Endothelial cell of umbilical vein (primary cell): ENCODE measurements around the gene DERL2. TPM values are rescaled to one million over a fixed set of nuclear protein-coding genes. Genes with fewer than 3 reads are reported as not detected.

Experiments
- BruUV-seq: library from RNA; stranded (reverse); fragments of 400-500 nt; replicated peaks from 2 replicates; lab custom pipeline; 2021; lab: Mats Ljungman, UMichigan
- CTCF ChIA-PET: fragments of 300-600, 350-600 bp; sonication (Branson Sonifier 250); formaldehyde crosslinking; loops from one replicate; lab custom pipeline; 2021; ENCODE audit warnings: antibody characterized with exemption, inconsistent platforms; lab: Charles Lee
- POLR2A ChIA-PET: fragments of 300-600, 350-600 bp; sonication (Branson Sonifier 250); formaldehyde crosslinking; loops from one replicate; lab custom pipeline; 2021; ENCODE audit warnings: antibody characterized with exemption, inconsistent platforms; lab: Charles Lee
- DNase-seq: peaks from one replicate; pipeline ENCODE4 v3.0.0-alpha.2; 2011; ENCODE audit warnings: low read depth, low spot score
- FAIRE-seq: peaks from 2 replicates; lab custom pipeline; 2011; peaks lifted over from hg19 to GRCh38; lab: Jason Lieb, UNC
- H2AFZ ChIP-seq: 2 replicates; pipeline ENCODE4 v1.6.0; 2012; ENCODE audit warnings: low read depth, low read length, control low read depth, inconsistent platforms
- H3K27ac ChIP-seq: 2 replicates; pipeline ENCODE4 v1.5.1; 2011; ENCODE audit warnings: low read depth, mild to moderate bottlenecking, control low read depth, low read length, moderate library complexity; ENCODE audit not compliant: insufficient read depth
- H3K27me3 ChIP-seq, 2 experiments: 2 replicates each; pipeline versions ENCODE4 v1.6.0 to v1.6.1; 2011; ENCODE audit warnings: low read length in 2 of 2, mixed read lengths in 1 of 2; ENCODE audit not compliant: control insufficient read depth in 2 of 2, insufficient read depth in 2 of 2
- H3K36me3 ChIP-seq, 2 experiments: 2 replicates in 1 of 2; 3 replicates in 1 of 2; pipeline ENCODE4 v1.5.1; 2011; ENCODE audit warnings: low read length in 2 of 2, mild to moderate bottlenecking in 1 of 2, moderate library complexity in 1 of 2; ENCODE audit not compliant: control insufficient read depth in 2 of 2, insufficient read depth in 2 of 2; ENCODE audit errors: extremely low read depth in 1 of 2
- H3K4me1 ChIP-seq: 3 replicates; pipeline ENCODE4 v1.5.1; 2011; ENCODE audit warnings: mild to moderate bottlenecking, low read length; ENCODE audit not compliant: control insufficient read depth, insufficient read depth; ENCODE audit errors: extremely low read depth
- H3K4me2 ChIP-seq: 2 replicates; pipeline ENCODE4 v1.6.1; 2011; ENCODE audit warnings: low read length, control low read depth, mixed read lengths; ENCODE audit not compliant: insufficient read depth
- H3K4me3 ChIP-seq, 3 experiments: fragments of 200-600 bp in 1 of 3; sonication (generic), shearing (Covaris generic) in 1 of 3; replicated peaks in 1 of 3; 2 replicates each; pipeline ENCODE4 v1.5.1; 2011 to 2016; ENCODE audit warnings: control low read depth in 3 of 3, low read length in 3 of 3, mild to moderate bottlenecking in 2 of 3, inconsistent platforms in 1 of 3, low read depth in 1 of 3, moderate library complexity in 1 of 3; ENCODE audit not compliant: insufficient read depth in 1 of 3
- H3K79me2 ChIP-seq: 2 replicates; pipeline ENCODE4 v1.6.0; 2012; ENCODE audit warnings: low read length, inconsistent platforms; ENCODE audit not compliant: control insufficient read depth, insufficient read depth
- H3K9ac ChIP-seq: replicated peaks from 2 replicates; pipeline ENCODE3; 2011; ENCODE audit warnings: low read length, control low read depth; ENCODE audit not compliant: insufficient read depth; ENCODE audit errors: extremely low read depth
- H3K9me1 ChIP-seq: replicated peaks from 3 replicates; pipeline ENCODE4 v1.6.0; 2011; ENCODE audit warnings: mild to moderate bottlenecking, low read length; ENCODE audit not compliant: control insufficient read depth, insufficient read depth; ENCODE audit errors: extremely low read depth
- H3K9me3 ChIP-seq: replicated peaks from 2 replicates; pipeline ENCODE4 v1.5.1; 2012; ENCODE audit warnings: low read length, inconsistent platforms; ENCODE audit not compliant: control insufficient read depth, insufficient read depth
- H4K20me1 ChIP-seq: replicated peaks from 2 replicates; pipeline ENCODE3; 2011; ENCODE audit warnings: mild to moderate bottlenecking, low read length; ENCODE audit not compliant: control insufficient read depth, insufficient read depth; ENCODE audit errors: extremely low read depth
- CTCF ChIP-seq, 2 donors: IDR thresholded peaks; 1 replicate in 1 of 2; 2 replicates in 1 of 2; pipeline ENCODE4 v1.5.1; 2011; ENCODE audit warnings: low read length in 2 of 2, mild to moderate bottlenecking in 2 of 2, moderate library complexity in 2 of 2, control low read depth in 1 of 2, inconsistent platforms in 1 of 2, low read depth in 1 of 2; ENCODE audit not compliant: insufficient read depth in 1 of 2; ENCODE audit errors: extremely low read depth in 1 of 2
- EZH2 ChIP-seq: IDR thresholded peaks from 2 replicates; pipeline ENCODE4 v1.6.1; 2012; ENCODE audit warnings: borderline replicate concordance, low read depth, mild to moderate bottlenecking, moderate library complexity, low read length, inconsistent platforms; ENCODE audit not compliant: severe bottlenecking
- FOS ChIP-seq: IDR thresholded peaks from 2 replicates; pipeline ENCODE4 v1.6.1; 2011; ENCODE audit warnings: mild to moderate bottlenecking, low read length, moderate library complexity, borderline replicate concordance; ENCODE audit not compliant: insufficient read depth
- GATA2 ChIP-seq: IDR thresholded peaks from 2 replicates; pipeline ENCODE4 v1.7.0; 2011; ENCODE audit warnings: low read depth, mild to moderate bottlenecking, moderate library complexity, mixed read lengths, low read length; ENCODE audit not compliant: insufficient read length, insufficient read depth
- JUN ChIP-seq: IDR thresholded peaks from 2 replicates; pipeline ENCODE4 v1.6.1; 2011; ENCODE audit warnings: borderline replicate concordance, low read depth; ENCODE audit not compliant: insufficient read length, insufficient read depth
- MAX ChIP-seq: IDR thresholded peaks from 2 replicates; pipeline ENCODE4 v1.6.1; 2011; ENCODE audit not compliant: insufficient read depth, insufficient read length
- MYC ChIP-seq: IDR thresholded peaks from one replicate; pipeline ENCODE4 v1.6.1; 2011; ENCODE audit warnings: mild to moderate bottlenecking, low read depth, low read length
- POLR2A ChIP-seq: IDR thresholded peaks from 2 replicates; pipeline ENCODE4 v1.6.1; 2012; ENCODE audit warnings: low read depth, mild to moderate bottlenecking, control low read depth, low read length
- POLR2AphosphoS5 ChIP-seq: IDR thresholded peaks from 2 replicates; pipeline ENCODE4 v1.6.1; 2012; ENCODE audit warnings: low read depth, mild to moderate bottlenecking, control low read depth, low read length, moderate library complexity; ENCODE audit not compliant: insufficient read depth
- dilution Hi-C: fragments of 300-500 bp; cut with MboI; formaldehyde crosslinking; loops from one replicate; pipeline ENCODE4 v1.15.0; 2019; ENCODE audit warnings: low sequenced_read_pairs; ENCODE audit not compliant: extremely low pct_ligation_motif_present
- intact Hi-C: fragments of 100-400 bp; cut with micrococcal nuclease; formaldehyde crosslinking; loops from one replicate; pipeline ENCODE4 v1.10.0; 2022
- polyA plus RNA-seq, 4 experiments: library from polyadenylated mRNA; depleted of rRNA in 3 of 4; stranded (reverse) in 3 of 4; unstranded in 1 of 4; fragments of >200 nt; gene quantifications; 2 replicates each; pipeline versions ENCODE4 v1.2.1 to v1.2.3, GENCODE V29; 2011 to 2012; ENCODE audit warnings: missing spikeins in 1 of 4
- total RNA-seq: library from RNA; stranded (reverse); gene quantifications from 2 replicates; pipeline ENCODE4 v1.2.3, GENCODE V29; 2021

The DERL2 gene
- total and polyA plus RNA-seq, 2 donors (not counting 3 experiments of a cell fraction or from before 2014, with no cell fraction given) = 84.5 to 117 TPM

GRCh38 chr17:5472511-5472910, 13.5 kb downstream of the DERL2 start:
- Histone ChIP-seq H3K4me1 (no peaks in the 10 kb centered on the region), H3K4me2 (no peak overlapping the region), H3K9ac (no peak overlapping the region), H3K9me3 (no peaks in the 10 kb centered on the region), H3K9me1 (no peaks in the 10 kb centered on the region), H3K36me3 (peaks cover 7 to 15% of the 10 kb centered on the region in 2 experiments), H2AFZ (no peak overlapping the region), H3K27ac (no peak overlapping the region), H3K27me3 (no peaks in the 10 kb centered on the region), H3K79me2 (peaks cover 12% of the 10 kb centered on the region), H3K4me3 (no peak overlapping the region), H4K20me1 (no peaks in the 10 kb centered on the region)
- intact Hi-C loops (no loop called here), dilution Hi-C loops (no loop called here)
- no TSS peak for BruUV-seq
- ChIA-PET CTCF (no interaction called here), POLR2A (no interaction called here)
- no peak for DNase-seq
- no peak for FAIRE-seq
- TF ChIP-seq POLR2AphosphoS5 (no peak), POLR2A (no peak), CTCF (IDR thresholded peaks at IDR 0.05; ENCODE audit: extremely low read depth in 1 of 2, insufficient read depth in 1 of 2, low read depth in 1 of 2, low read length in 2 of 2) (no peak), JUN (no peak), EZH2 (no peak)

- Histone ChIP-seq H4K20me1 (no peaks in the 10 kb centered on the region), H3K27ac (no peak overlapping the region), H3K27me3 (no peaks in the 10 kb centered on the region), H3K36me3 (peaks cover 4% of the 10 kb centered on the region in 2 experiments), H3K9me1 (no peaks in the 10 kb centered on the region), H3K9me3 (no peaks in the 10 kb centered on the region), H3K4me1 (peaks cover 7% of the 10 kb centered on the region), H3K79me2 (peaks cover 56% of the 10 kb centered on the region), H3K4me3 (peak overlapping the region; percentile 77 to 92 (median 87)), H3K4me2 (peak overlapping the region; percentile 83), H3K9ac (peak overlapping the region; percentile 55), H2AFZ (peak overlapping the region; percentile 77)
- ChIA-PET CTCF (interaction anchor here (0.7 to 2.2 kb wide), 4 partner anchors 9 to 29 kb away, joined by 3 to 10 read pairs (median 5); partner anchors contain the start of genes C1QBP, DERL2 and MIS12), POLR2A (interaction anchor here (2.2 kb wide), 1 partner anchor 18 kb away, joined by 13 read pairs; the partner anchor contains the start of genes DERL2 and MIS12)
- intact Hi-C loops = loop anchor here (2.0 kb wide), 1 partner anchor 29 kb away; the partner anchor contains the start of gene C1QBP
- DNase-seq = no peak
- TF ChIP-seq FOS = no peak
- no peak for TF ChIP-seq MAX
- no peak for TF ChIP-seq CTCF (IDR thresholded peaks at IDR 0.05; ENCODE audit: extremely low read depth in 1 of 2, insufficient read depth in 1 of 2, low read depth in 1 of 2, low read length in 2 of 2)
- TF ChIP-seq GATA2 = no peak
- TF ChIP-seq JUN = no peak
- TF ChIP-seq POLR2A = no peak
- no peak for TF ChIP-seq POLR2AphosphoS5
- TF ChIP-seq MYC = no peak
- TF ChIP-seq EZH2 = no peak
- BruUV-seq = no TSS peak
- FAIRE-seq = no peak
- dilution Hi-C loops = no loop called here
These were observed 17.9 kb downstream of the DERL2 start for GRCh38 chr17:5468075-5468473.
